LNCaP clone FGC (cell line): ENCODE results near the gene SERPINE1.

ENCODE experiments used
- DNase-seq: peaks from one replicate; pipeline ENCODE4 v3.0.0-alpha.2; 2011; ENCODE audit warnings: low read depth
- H3K4me3 ChIP-seq: 2 replicates; pipeline ENCODE4 v1.5.1; 2011; ENCODE audit warnings: mild to moderate bottlenecking, low read depth, low read length, control low read depth
- CTCF ChIP-seq: IDR thresholded peaks from 2 replicates; pipeline ENCODE4 v1.5.1; 2012; ENCODE audit warnings: mild to moderate bottlenecking; ENCODE audit not compliant: control insufficient read depth, insufficient read depth; ENCODE audit errors: extremely low read depth

Gene SERPINE1

GRCh38 chr7:101169110-101169837 lies 42.4 kb downstream of the SERPINE1 start:
- no peak overlapping the region for H3K4me3 ChIP-seq
- no peak for DNase-seq
- TF ChIP-seq CTCF, result no peak

GRCh38 chr7:101169838-101170551 lies 43.1 kb downstream of the SERPINE1 start:
- peak; percentile 93 for TF ChIP-seq CTCF
- DNase-seq, result no peak
- H3K4me3 ChIP-seq, result no peak overlapping the region

GRCh38 chr7:101170617-101171441 lies 43.9 kb downstream of the SERPINE1 start:
- no peak for DNase-seq
- TF ChIP-seq CTCF, result no peak
- no peak overlapping the region for H3K4me3 ChIP-seq

GRCh38 chr7:101171442-101171837 lies 44.5 kb downstream of the SERPINE1 start:
- H3K4me3 ChIP-seq, result no peak overlapping the region
- DNase-seq, result no peak
- TF ChIP-seq CTCF, result no peak

- TF ChIP-seq CTCF, result no peak
- DNase-seq, result no peak
- no peak overlapping the region for H3K4me3 ChIP-seq
These were observed 45.3 kb downstream of the SERPINE1 start for GRCh38 chr7:101172005-101172853.
